Erythroblast (primary cell): Measurements from ENCODE around the gene PRMT1.

Experiments
- GATA1 ChIP-seq: IDR thresholded peaks from 2 replicates; pipeline ENCODE4 v1.6.1; 2011; ENCODE audit warnings: low read depth, mild to moderate bottlenecking, control low read depth, low read length, moderate library complexity
- POLR2A ChIP-seq: IDR thresholded peaks from 2 replicates; pipeline ENCODE4 v1.6.1; 2011; ENCODE audit warnings: mild to moderate bottlenecking, low read length

DNA sequence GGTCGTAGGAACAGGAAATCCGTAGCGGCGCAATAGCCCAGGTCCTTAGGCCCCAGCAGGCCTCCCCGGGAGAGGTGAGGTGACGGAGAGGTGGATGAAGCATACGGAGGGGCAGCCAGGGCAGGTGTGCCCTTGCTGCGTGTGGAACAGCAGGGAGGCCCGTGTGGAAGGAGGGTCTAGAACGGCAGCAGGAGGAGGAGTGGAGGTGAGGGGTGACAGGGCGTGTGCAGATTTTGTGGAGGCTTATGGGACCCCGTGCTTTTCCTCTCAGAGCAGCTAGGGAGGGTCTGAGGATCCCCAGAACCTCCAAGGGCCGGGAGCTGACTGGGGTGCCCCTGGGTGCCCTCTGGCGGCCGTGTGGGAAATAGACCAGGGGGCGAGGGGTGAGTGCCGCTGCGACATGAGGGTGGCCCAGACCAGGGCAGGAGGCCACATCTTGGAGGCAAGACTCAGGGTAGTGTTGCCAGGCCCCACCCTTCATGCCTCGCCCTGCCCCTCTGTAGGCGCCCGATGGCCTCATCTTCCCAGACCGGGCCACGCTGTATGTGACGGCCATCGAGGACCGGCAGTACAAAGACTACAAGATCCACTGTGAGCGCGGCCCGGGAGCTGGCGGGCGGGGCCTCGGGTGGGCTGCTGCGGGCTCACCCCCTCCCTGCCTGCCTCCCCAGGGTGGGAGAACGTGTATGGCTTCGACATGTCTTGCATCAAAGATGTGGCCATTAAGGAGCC lies 7.3 kb downstream of the PRMT1 start:
- TF ChIP-seq POLR2A (no peak), GATA1 (no peak)
